Suprapubic skin (tissue), 4 donors: ENCODE measurements around the gene EFHD2. TPM values are rescaled to one million over a fixed set of nuclear protein-coding genes. Genes with fewer than 3 reads are reported as not detected.

Experiments used
- DNase-seq, 2 donors: peaks; one replicate each; pipeline ENCODE4 v3.0.0-alpha.2; 2019; ENCODE audit warnings: low spot score in 2 of 2
- H3K27ac ChIP-seq: fragments of 200-600 bp; sonication (generic); one replicate; pipeline ENCODE4 v1.5.1; 2019
- H3K27me3 ChIP-seq: fragments of 200-600 bp; sonication (generic); one replicate; pipeline ENCODE4 v1.5.1; 2019
- H3K36me3 ChIP-seq: fragments of 200-600 bp; sonication (generic); one replicate; pipeline ENCODE4 v1.5.1; 2019
- H3K4me1 ChIP-seq: fragments of 200-600 bp; sonication (generic); one replicate; pipeline ENCODE4 v1.5.1; 2019
- H3K4me3 ChIP-seq: fragments of 200-600 bp; sonication (generic); one replicate; pipeline ENCODE4 v1.5.1; 2019; ENCODE audit warnings: mild to moderate bottlenecking
- H3K9me3 ChIP-seq: fragments of 200-600 bp; sonication (generic); one replicate; pipeline ENCODE4 v1.5.1; 2019
- CTCF ChIP-seq, 2 donors: fragments of 200-600 bp in 1 of 2; fragments of 450-650 bp in 1 of 2; sonication (generic) in 1 of 2; IDR thresholded peaks; one replicate each; pipeline ENCODE4 v1.5.1; 2016 to 2019; ENCODE audit warnings: antibody characterized with exemption in 2 of 2, mild to moderate bottlenecking in 1 of 2, moderate library complexity in 1 of 2
- EP300 ChIP-seq: sonication (generic); formaldehyde crosslinking; IDR thresholded peaks from one replicate; pipeline ENCODE4 v1.6.1; 2017; ENCODE audit warnings: antibody characterized with exemption
- POLR2A ChIP-seq, 2 donors: fragments of 450-650 bp; IDR thresholded peaks; one replicate each; pipeline ENCODE4 v1.6.1; 2017; ENCODE audit warnings: antibody characterized with exemption in 2 of 2, mild to moderate bottlenecking in 2 of 2, moderate library complexity in 2 of 2
- POLR2AphosphoS5 ChIP-seq, 3 donors: sonication (generic); formaldehyde crosslinking; IDR thresholded peaks; one replicate each; pipeline ENCODE4 v1.6.1; 2017; ENCODE audit warnings: antibody characterized with exemption in 3 of 3
- WGBS: methylation state at CpG from one replicate; pipeline ENCODE4 v1.1.5; 2018; 5-methylcytosine and 5-hydroxymethylcytosine counted together
- total RNA-seq, 4 donors: library from RNA; depleted of rRNA; stranded (reverse); fragments of >200 nt; gene quantifications; one replicate each; pipeline ENCODE4 v1.1.0, GENCODE V29; 2016

EFHD2 gene
- total RNA-seq, 4 donors from 2014 or later, result 43.5 to 54.4 (median 49.9) TPM

GRCh38 chr1:15411593-15412137 lies 2.0 kb downstream of the EFHD2 start:
- Histone ChIP-seq H3K27me3 (no peaks in the 10 kb centered on the region), H3K4me3 (peak overlapping the region; percentile 70), H3K4me1 (peaks cover 65% of the 10 kb centered on the region), H3K9me3 (no peaks in the 10 kb centered on the region), H3K36me3 (no peaks in the 10 kb centered on the region), H3K27ac (no peak overlapping the region)
- 53% methylated on average over 12 of the region's 12 CpGs for WGBS
- peak in 1 of 2 donors; percentile 81 for DNase-seq
- TF ChIP-seq CTCF (IDR thresholded peaks at IDR 0.05) (no peak), POLR2AphosphoS5 (IDR thresholded peaks at IDR 0.05) (no peak), EP300 (no peak)

GRCh38 chr1:15412175-15412800 lies 2.6 kb downstream of the EFHD2 start:
- Histone ChIP-seq H3K9me3 (no peaks in the 10 kb centered on the region), H3K36me3 (no peaks in the 10 kb centered on the region), H3K4me1 (peaks cover 66% of the 10 kb centered on the region), H3K27ac (no peak overlapping the region), H3K4me3 (peak overlapping the region; percentile 70), H3K27me3 (no peaks in the 10 kb centered on the region)
- 85% methylated on average over 16 of the region's 16 CpGs for WGBS
- no peak for DNase-seq
- no peak for TF ChIP-seq CTCF (IDR thresholded peaks at IDR 0.05)
- no peak for TF ChIP-seq EP300
- no peak for TF ChIP-seq POLR2AphosphoS5 (IDR thresholded peaks at IDR 0.05)
- no peak for TF ChIP-seq POLR2A (IDR thresholded peaks at IDR 0.05)

- peaks cover 66% of the 10 kb centered on the region for H3K4me1 ChIP-seq
- whole genome bisulfite sequencing, result 68% methylated on average over 10 of the region's 11 CpGs
- DNase-seq, result no peak
Observed at GRCh38 chr1:15412843-15413242, 3.2 kb downstream of the EFHD2 start.

GRCh38 chr1:15413563-15414444 lies 4.1 kb downstream of the EFHD2 start:
- H3K27me3 ChIP-seq, result no peaks in the 10 kb centered on the region
- no peak for DNase-seq
- no peak for TF ChIP-seq EP300
- no peak for TF ChIP-seq CTCF (IDR thresholded peaks at IDR 0.05)
- TF ChIP-seq POLR2AphosphoS5 (IDR thresholded peaks at IDR 0.05), result no peak
- no peak for TF ChIP-seq POLR2A (IDR thresholded peaks at IDR 0.05)
- no peaks in the 10 kb centered on the region for H3K36me3 ChIP-seq
- H3K4me3 ChIP-seq, result no peak overlapping the region
- peaks cover 71% of the 10 kb centered on the region for H3K4me1 ChIP-seq
- no peak overlapping the region for H3K27ac ChIP-seq
- 93% methylated on average over 15 of the region's 20 CpGs for WGBS
- H3K9me3 ChIP-seq, result no peaks in the 10 kb centered on the region

More at GRCh38 chr1:15412843-15413242, 3.2 kb downstream of the EFHD2 start:
- TF ChIP-seq POLR2A (IDR thresholded peaks at IDR 0.05), result no peak
- TF ChIP-seq EP300, result no peak
- TF ChIP-seq POLR2AphosphoS5 (IDR thresholded peaks at IDR 0.05), result no peak
- TF ChIP-seq CTCF (IDR thresholded peaks at IDR 0.05), result no peak
- H3K9me3 ChIP-seq, result no peaks in the 10 kb centered on the region
- H3K27ac ChIP-seq, result no peak overlapping the region
- H3K27me3 ChIP-seq, result no peaks in the 10 kb centered on the region
- H3K36me3 ChIP-seq, result no peaks in the 10 kb centered on the region
- peak overlapping the region; percentile 70 for H3K4me3 ChIP-seq

- peaks cover 72% of the 10 kb centered on the region for H3K4me1 ChIP-seq
- WGBS, result over 99% methylated on average over 7 of the region's 10 CpGs
- DNase-seq, result no peak
Observed at GRCh38 chr1:15414445-15414983, 4.8 kb downstream of the EFHD2 start.

More at GRCh38 chr1:15414445-15414983, 4.8 kb downstream of the EFHD2 start:
- H3K4me3 ChIP-seq, result no peak overlapping the region
- H3K27me3 ChIP-seq, result no peaks in the 10 kb centered on the region
- no peaks in the 10 kb centered on the region for H3K36me3 ChIP-seq
- TF ChIP-seq POLR2AphosphoS5 (IDR thresholded peaks at IDR 0.05) (no peak), CTCF (IDR thresholded peaks at IDR 0.05) (no peak), POLR2A (IDR thresholded peaks at IDR 0.05) (no peak), EP300 (no peak)
- no peaks in the 10 kb centered on the region for H3K9me3 ChIP-seq
- no peak overlapping the region for H3K27ac ChIP-seq
